ENCODE results near the gene ADAMTSL2.
A peak's percentile ranks its signal among the peaks of the same experiment; 100 is the strongest.

The ADAMTSL2 gene

DNA sequence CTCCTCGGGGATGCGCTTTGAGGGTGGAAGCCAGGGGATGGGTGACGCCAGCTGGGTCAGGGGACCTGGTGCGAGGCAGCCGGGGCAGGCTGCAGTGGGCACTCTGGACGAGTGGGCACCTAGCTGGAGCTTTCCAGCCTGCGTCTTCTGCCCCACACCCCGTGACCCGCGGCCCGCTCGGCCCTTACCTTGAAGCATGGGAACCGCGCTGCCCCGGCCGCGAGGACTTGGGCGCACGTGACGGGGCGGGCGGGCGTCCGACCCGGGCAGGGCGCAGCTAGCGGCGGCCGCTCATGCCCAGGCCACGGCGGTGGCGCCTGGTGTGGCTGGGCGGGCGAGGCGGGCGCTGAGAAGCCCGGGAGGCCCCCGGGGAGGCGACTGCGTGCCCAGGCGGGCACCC lies 74.4 kb downstream of the ADAMTSL2 start:
- DNase-seq: no peak

DNA sequence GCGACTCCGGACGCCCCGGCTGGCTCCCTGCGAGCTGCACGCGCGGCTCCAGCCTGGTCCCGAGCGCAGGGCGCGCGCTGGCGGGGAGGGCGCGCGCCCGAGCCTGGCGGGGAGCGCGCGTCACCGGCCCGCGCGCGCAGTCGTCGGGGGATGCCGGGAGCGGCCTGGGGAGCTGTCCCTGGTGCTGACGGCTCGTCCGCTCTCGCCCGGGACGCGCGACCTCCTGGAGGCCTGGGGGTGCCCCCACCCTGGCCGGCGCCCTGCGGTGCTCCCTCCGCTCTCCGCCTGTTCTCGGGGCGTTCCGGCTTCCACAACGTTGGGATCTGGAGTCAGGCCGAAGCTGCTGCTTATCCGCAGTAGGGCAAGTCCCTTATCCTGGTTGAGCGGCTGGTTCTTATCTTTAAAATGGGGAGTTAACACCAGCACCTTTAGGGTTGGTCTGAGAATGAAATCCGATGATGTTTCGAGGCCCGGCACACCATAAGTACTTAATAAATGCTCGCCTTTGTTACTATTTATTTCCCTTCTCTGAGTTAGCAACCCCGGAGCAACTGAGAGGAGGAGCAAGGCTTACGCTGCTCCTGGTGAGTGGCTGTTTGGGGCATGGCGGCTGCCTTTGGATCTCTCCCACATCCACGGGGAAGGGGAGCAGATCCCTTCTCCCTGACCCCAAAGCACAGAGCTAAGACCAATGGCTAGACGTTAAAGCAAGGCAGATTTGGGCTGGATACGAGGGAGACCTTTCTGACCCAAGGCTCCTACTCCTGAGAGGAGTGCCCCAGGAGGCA lies 75.0 kb downstream of the ADAMTSL2 start, which contains the start of gene FAM163B:
FAM163B (minus strand) TSS at position 79 of the 788 bp plus-strand sequence. CDS start 29,166 bp downstream, outside the sequence.
- no peak for DNase-seq

DNA sequence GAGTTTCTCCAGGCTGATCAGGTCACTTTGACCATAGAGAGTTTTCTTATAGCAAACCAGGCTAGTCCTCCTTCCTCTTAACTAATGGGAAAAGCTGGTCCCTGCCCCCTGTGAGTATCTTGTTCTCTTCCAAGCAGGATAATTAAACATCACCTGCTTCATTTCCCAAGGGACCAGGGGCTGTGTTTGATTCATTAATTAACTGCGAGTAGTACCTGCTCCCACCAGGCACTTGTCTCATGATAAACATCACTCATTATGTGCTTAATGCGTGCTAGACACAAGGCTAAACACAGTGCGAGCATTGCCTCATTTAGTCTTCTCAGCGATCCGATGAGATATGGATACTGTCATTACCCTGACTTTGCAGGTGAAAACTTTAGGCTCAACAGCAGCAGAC lies 76.3 kb downstream of the ADAMTSL2 start:
- no peak for DNase-seq

DNA sequence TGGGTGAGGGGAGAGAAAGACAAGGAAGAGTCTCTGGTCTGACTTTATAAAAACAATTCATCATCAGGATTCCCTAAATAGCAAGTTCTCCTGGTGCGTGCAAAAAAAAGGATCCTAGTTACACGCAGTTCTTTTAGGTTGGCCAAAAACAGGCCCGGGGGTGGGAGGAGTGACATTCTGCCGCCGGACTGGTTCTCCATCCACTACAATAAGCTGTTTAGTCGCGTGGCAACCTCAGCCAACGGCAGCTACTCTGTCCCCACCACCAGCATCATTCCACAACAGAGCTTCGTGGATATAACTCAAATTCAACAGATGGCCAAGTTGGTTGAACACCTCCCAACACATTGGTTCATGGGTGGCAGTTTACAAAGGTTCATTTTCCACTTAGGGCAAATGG lies 77.5 kb downstream of the ADAMTSL2 start:
- no peak for DNase-seq

DNA sequence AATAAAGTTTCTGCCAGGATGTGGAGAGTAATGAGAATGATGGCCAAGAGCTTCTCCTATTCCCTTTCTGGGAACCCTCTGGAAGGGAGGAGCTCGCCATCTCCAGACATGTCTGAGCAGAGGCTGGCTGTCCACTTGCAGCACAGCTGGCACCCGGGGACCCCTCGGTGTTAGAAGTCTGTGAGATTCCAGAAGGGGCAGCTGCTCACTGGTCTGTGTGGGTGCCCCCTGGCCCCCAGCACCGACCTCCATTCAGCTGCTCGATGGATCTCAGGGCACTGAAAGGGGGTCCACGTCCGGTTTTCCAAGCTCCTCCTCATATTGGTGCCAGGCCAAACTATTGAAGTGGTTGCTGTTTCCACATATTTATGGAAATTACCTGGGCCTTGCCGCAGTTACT lies 78.3 kb downstream of the ADAMTSL2 start:
- no peak for DNase-seq

DNA sequence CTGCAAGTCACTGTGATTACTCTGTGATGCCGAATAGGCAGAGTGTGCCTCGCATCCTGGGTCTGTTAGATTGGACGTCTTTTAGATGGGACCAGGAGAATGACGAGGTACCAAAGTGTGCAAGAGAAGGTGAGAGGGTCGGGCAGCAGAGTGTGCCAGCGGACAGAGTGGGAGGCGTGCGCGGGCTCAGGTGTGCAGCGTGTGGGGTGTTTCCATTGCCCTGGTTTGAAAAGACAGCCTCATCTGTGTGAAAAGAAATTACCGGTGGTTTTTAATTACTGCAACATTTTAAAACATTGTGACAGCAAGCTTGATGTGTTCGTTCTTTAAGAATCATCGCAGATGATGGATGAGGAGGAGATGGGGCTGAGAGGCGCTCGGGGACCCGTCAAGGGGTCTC lies 78.9 kb downstream of the ADAMTSL2 start:
- no peak for DNase-seq

DNA sequence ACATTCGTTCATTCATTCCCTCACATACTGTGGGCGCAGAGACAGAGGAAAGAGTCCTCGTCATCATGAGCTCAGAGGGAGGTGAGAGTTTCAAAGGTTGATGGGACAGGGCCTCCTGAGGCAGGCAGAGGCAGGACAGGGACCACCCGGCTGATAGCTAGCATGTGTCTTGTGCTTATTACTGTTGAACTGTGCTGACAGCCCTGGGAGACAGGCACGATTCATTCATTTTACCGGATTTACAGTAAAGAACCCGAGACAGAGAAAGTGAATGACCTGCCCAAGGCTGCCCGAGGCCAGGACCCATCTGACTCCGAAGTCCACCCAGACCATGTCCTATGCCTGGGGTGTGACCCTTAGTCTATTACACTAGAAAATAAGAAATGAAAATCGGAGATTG lies 79.6 kb downstream of the ADAMTSL2 start:
- DNase-seq: no peak

DNA sequence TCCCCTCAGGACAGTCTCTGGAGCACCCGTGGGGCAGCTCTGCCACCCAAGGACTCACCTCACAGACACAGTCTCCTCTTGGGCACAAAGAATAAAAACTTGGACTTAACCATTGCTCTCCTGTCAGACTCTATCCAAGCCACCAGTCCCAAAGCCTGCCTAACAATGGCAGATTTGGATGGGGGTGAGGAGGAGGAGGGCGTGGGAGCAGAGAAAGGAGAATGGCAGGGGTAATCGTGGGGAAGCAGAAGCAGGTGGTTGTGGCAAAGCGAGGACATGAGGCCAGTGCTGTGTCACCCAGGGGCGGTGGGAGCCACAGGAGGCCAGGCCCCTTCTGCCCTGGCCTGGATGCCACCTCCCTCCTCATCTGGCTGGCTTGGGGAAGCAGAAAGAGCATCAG lies 80.2 kb downstream of the ADAMTSL2 start:
- no peak for DNase-seq

DNA sequence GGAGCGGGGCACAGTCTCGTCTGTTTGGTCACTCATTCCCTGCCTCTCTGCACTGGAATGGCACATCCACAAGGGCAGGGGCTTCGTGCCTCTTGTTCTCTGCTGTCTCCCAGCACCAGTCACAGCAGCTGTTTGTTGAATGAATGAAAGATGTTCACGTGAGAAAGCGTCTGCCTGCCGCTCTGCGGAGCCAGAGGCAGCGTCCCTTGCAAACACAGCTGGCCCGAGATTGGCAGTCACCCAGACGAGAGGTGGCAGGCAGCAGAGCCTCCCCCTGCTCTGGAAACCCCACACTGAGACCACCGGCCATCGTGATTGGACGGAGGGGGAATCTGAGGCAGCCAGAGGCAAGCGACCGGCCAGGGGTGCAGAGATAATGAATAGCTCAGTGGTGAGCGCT lies 80.7 kb downstream of the ADAMTSL2 start:
- no peak for DNase-seq

DNA sequence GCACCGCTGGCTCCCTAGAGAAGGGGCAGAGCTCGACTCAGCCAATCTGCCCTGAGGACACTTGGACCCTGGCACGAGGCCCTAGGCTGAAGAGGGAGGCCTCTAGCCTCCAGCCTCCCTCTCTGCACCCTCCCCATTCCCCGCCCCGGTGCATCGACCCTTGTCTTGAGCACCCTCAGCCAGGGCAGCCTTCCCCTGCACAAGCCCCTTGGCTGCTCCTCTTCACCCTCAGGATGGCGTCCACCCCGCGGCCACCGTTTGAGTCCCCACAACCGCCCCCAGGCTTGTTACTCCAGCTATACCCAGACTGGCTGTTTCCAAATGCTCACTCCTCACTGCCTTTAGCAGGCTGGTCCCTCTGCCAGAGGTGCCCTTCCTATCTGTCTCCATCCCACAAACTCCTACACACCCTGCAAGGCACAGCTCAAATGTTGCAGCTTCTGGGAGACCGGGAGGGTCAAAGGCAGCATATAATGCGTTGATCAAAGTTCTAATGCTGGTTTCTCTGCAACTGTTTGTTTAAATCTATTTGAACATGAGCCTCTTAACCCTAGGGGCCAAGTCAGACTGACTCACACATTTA lies 81.2 kb downstream of the ADAMTSL2 start:
- no peak for DNase-seq

DNA sequence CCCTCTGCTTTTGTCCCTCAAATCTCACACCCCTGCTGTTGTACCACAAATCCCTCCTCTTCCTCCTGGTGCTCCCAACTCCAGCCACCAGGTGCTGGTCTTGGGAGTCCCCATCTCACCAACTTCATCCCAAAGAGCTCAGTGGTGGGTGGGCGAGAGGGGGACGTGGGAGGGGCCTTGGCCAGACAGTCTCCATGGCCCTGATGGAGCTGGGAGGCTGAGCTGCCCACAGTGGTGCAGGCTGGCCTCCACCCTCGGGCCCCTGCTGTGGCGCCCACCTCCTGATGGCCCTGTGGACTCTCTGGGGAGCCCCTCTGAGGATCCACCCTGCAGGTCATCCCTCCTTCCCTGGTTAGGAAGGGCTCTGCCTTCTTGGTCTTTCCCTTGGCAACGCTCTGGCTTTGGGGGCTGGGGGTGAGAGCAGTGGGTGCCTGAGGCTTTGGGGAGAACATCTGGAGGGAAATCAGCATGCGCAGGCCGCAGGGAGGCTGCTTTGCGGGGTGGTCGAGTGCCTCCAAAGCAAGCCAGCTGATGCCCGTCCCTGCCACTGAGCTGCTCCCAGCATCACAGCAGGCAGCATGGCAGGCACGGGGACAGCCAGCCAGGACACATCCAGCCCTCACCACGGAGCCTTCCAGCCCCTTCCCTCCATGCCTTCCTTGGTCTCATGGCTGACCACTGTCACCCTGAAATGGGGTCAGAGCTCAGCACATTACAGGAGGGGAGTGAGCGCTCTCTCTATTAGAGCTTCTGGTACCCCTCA lies 82.3 kb downstream of the ADAMTSL2 start:
- no peak for DNase-seq

DNA sequence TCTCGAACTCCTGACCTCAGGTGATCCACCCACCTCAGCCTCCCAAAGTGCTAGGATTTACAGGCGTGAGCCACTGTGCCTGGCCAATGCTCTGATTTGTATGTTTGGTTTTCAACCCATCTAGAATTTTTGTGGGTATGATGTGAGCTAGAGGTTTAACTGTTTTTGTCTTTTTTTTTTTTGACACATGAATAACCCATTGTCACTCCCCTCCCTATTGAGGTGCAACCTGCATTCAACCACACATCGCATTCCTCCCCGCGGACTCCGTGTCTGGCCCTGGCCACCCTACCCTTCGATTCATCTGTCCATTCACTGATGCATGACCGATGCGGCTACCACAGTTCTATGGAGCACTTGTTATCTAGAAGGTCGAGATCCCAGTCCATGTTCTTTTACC lies 84.2 kb downstream of the ADAMTSL2 start:
- DNase-seq: no peak

DNA sequence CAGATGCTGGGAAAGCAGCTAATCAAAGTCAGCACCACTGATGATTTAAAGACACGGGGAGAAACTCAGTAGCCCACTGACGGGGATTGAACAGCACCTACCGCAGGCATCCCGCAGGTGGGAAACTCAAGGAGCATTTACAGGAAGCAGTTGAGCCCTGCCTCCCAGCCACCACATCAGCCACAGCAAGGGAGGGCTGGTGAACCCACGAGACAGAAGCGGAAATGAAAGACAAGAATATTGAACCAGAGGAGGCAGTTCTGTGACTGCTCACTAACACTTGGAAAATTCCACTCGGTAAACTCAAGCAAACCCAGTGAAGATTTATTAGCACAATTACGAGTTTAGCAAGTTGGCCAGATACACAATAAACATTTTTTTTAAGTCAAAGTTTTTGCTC lies 85.3 kb downstream of the ADAMTSL2 start:
- DNase-seq: peak; percentile 35

DNA sequence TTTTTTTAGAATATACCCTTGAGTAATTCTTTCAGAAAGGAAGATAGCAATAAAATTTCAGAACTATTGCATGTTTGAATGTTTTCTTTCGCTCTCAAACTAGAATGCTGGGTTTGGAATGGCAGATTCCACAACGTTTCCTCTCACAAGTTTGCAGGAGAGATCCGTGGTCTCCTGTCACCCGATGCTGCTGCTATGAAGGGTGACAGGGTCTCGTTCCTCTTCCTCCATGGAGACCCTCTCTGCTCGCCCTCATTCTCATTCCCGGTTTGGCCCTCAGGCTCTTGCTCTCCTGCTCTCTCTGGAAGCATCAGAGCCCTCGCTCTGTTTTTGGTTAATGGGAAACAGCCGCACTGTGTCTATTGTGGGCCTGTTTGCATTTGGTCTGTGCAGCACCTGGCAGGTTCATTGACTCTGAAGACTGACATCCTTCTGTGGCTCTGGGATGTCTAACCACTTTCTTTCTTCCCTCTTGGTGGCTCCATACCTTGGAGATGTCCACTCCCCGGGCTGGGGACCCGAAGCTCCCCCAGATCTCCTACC lies 87.3 kb downstream of the ADAMTSL2 start:
- DNase-seq: no peak

DNA sequence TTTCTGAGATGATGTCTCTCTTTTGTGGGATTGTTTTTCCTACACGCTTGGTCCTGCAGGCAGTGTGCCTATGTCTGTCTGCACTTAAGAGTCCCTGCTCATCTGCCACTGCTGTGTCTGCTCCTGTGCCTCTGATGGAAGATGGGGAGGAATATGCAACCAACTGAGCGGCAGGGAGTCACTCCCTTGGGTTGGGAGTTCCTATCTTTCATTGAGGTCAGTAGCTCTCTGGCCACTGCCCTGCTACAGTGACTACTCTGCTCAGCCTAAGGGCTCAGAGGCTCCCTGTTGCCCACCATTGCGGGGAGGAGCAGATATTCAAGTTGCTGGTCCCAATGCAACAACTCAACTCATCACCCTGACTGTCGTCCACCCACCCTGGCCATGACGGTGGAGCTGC lies 88.1 kb downstream of the ADAMTSL2 start:
- DNase-seq: no peak
